Measurements from ENCODE around the gene PPP4R1.

Gene PPP4R1

GRCh38 chr18:9587924-9588323 is 26.4 kb downstream of the PPP4R1 start:
- TF ChIP-seq CTCF (IDR thresholded peaks at IDR 0.05; ENCODE audit: extremely low read depth, missing control alignments) = no peak
- no peak for DNase-seq (ENCODE audit: low spot score)

DNA sequence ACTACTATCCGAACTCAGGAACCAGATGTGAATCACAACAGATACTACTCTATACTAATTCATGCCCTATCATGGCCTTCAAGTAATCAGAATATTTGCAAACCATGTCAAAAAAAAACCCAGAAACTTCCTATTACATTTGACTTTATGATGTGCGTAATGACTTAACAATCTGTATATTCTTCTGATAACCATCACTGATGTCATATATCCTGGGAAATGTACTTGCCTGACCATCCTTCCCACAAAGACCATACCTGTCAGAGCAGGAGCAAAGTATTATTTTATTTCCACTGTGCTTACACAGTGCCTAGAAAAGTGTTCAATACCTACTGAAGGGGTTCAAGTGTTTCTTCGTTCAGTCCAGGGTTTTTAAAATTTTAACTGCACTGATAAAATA is 27.5 kb downstream of the PPP4R1 start:
- no peak for DNase-seq (ENCODE audit: low spot score)
- no peak for TF ChIP-seq CTCF (IDR thresholded peaks at IDR 0.05; ENCODE audit: extremely low read depth, missing control alignments)

DNA sequence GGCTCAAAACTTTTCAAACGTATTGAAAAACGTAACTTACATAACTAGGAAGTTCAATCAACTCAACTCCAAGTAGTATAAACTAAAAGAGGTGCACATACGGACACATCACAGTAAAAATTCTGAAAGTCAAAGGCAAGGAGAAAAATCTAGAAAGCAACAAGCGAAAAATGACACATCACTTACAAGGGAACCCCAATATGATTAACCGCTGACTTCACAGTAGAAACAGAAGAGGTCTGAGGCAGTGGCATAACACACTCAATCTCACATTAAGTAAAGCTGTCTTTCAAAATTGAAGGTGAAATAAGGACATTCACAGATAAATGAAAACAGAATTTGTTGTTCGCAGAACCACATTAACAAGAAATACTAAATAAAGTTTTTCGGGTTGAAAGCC is 32.7 kb downstream of the PPP4R1 start:
- no peak for TF ChIP-seq CTCF (IDR thresholded peaks at IDR 0.05; ENCODE audit: extremely low read depth, missing control alignments)

GRCh38 chr18:9578306-9578705 is 36.1 kb downstream of the PPP4R1 start:
- DNase-seq (ENCODE audit: low spot score) = no peak
- TF ChIP-seq CTCF (IDR thresholded peaks at IDR 0.05; ENCODE audit: extremely low read depth, missing control alignments) = no peak

More for the DNA sequence above, 32.7 kb downstream of the PPP4R1 start:
- DNase-seq (ENCODE audit: low spot score) = no peak

GRCh38 chr18:9577361-9577760 is 37.0 kb downstream of the PPP4R1 start:
- DNase-seq (ENCODE audit: low spot score) = no peak
- TF ChIP-seq CTCF (IDR thresholded peaks at IDR 0.05; ENCODE audit: extremely low read depth, missing control alignments) = no peak

DNA sequence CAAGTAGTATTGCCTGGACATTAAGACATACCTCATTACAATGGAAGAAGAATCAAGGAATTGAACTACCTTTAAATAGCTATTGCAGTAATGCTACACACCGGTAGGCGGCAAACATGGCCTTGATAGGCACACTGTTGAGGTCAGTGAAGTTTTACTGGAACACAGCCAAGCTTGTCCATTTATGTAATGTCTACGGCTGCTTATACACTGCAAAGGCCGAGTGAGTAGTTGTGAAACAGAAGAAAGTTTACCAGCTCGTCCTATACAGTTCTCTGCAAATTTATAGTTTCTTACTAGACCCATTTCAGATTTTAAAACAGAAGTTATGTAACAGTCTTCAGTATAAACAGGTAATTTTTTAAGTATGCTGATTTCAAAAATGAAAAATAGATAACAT is 38.8 kb downstream of the PPP4R1 start:
- peak; percentile 31 for DNase-seq (ENCODE audit: low spot score)
- TF ChIP-seq CTCF (IDR thresholded peaks at IDR 0.05; ENCODE audit: extremely low read depth, missing control alignments) = peak; percentile 92

DNA sequence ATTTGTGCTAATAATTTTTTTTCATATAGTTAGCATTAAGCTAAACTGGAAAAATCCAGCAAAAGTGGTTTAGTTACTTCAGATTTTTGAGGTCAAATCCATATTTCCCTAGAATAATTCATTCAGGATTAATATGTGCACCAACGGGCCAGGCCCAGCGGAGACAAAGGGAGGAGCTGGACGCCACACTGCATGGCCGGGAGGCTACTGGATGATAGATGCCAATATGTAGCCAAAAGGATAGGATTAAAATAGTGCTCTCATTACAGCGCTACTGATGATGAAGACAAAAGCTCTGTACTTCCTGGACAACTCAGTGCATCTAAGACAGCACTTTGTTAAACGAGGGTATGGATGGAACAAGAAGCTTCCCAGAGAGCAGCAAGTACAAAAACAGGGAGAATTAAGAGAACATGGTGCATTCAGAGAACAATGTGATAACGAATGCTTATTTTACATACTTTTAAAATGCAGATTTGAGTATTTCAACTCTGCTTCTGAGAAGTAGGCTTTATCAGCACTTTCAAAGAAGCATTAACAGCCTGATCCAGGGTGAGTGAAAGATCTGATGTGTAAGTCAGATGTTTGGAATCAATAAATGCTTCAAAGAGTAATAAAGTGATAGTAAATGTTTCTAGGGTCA is 39.8 kb downstream of the PPP4R1 start:
- no peak for DNase-seq (ENCODE audit: low spot score)
- TF ChIP-seq CTCF (IDR thresholded peaks at IDR 0.05; ENCODE audit: extremely low read depth, missing control alignments) = no peak
